DND-41 (cell line): ENCODE data around the gene USH1G.

Source experiments
- ATAC-seq: fragments of 200-7000 bp; cut with Tn5 transposase; 3 replicates; pipeline ENCODE4 v1.9.1; 2021; ENCODE audit warnings: low read depth; ENCODE audit not compliant: insufficient read depth
- DNase-seq: peaks from one replicate; pipeline ENCODE4 v3.0.0-alpha.2; 2020
- H2AFZ ChIP-seq: 2 replicates; pipeline ENCODE4 v1.6.0; 2012; ENCODE audit warnings: low read depth, low read length
- H3K27ac ChIP-seq: 2 replicates; pipeline ENCODE4 v1.5.1; 2012; ENCODE audit warnings: low read length, inconsistent platforms
- H3K27me3 ChIP-seq: fragments of 200-600 bp; sonication (generic); 2 replicates; pipeline ENCODE4 v1.6.0; 2012; ENCODE audit warnings: low read length, mild to moderate bottlenecking, inconsistent platforms; ENCODE audit not compliant: insufficient read depth, poor library complexity
- H3K36me3 ChIP-seq: 2 replicates; pipeline ENCODE4 v1.5.1; 2012; ENCODE audit warnings: low read length, inconsistent platforms; ENCODE audit not compliant: insufficient read depth
- H3K4me1 ChIP-seq: 2 replicates; pipeline ENCODE4 v1.5.1; 2012; ENCODE audit warnings: mild to moderate bottlenecking, low read length; ENCODE audit not compliant: insufficient read depth
- H3K4me2 ChIP-seq: 2 replicates; pipeline ENCODE4 v1.6.0; 2012; ENCODE audit warnings: mild to moderate bottlenecking, moderate library complexity, low read length, inconsistent platforms; ENCODE audit not compliant: insufficient read depth
- H3K4me3 ChIP-seq, 2 experiments: fragments of 200-600 bp in 1 of 2; shearing (Covaris generic) in 1 of 2; 2 replicates each; pipeline ENCODE4 v1.5.1; 2012 to 2016; ENCODE audit warnings: inconsistent platforms in 2 of 2, low read length in 2 of 2, mild to moderate bottlenecking in 2 of 2, low read depth in 1 of 2, moderate library complexity in 1 of 2
- H3K79me2 ChIP-seq: 2 replicates; pipeline ENCODE4 v1.6.0; 2012; ENCODE audit warnings: low read length, inconsistent platforms; ENCODE audit not compliant: insufficient read depth
- H3K9ac ChIP-seq: 2 replicates; pipeline ENCODE4 v1.6.0; 2012; ENCODE audit warnings: low read depth, mild to moderate bottlenecking, inconsistent platforms, low read length, moderate library complexity
- H3K9me3 ChIP-seq: 2 replicates; pipeline ENCODE4 v1.5.1; 2012; ENCODE audit warnings: low read length, moderate library complexity, mild to moderate bottlenecking, inconsistent platforms; ENCODE audit not compliant: insufficient read depth, severe bottlenecking
- H4K20me1 ChIP-seq: 2 replicates; pipeline ENCODE4 v1.6.0; 2012; ENCODE audit warnings: low read length; ENCODE audit not compliant: insufficient read depth
- CTCF ChIP-seq: IDR thresholded peaks from 2 replicates; pipeline ENCODE4 v1.5.1; 2012; ENCODE audit warnings: borderline replicate concordance, low read length, moderate library complexity, mild to moderate bottlenecking; ENCODE audit not compliant: poor library complexity, severe bottlenecking; ENCODE audit errors: extremely low read depth
- EZH2 ChIP-seq: IDR thresholded peaks from 3 replicates; pipeline ENCODE4 v1.6.1; 2012; ENCODE audit warnings: borderline replicate concordance, low read depth, mild to moderate bottlenecking, moderate library complexity, low read length, inconsistent platforms; ENCODE audit not compliant: severe bottlenecking

USH1G gene

GRCh38 chr17:74939534-74939933, 16.5 kb upstream of the USH1G start:
- DNase-seq (no peak), ATAC-seq (no peak)
- Histone ChIP-seq H3K4me1 (no peaks in the 10 kb centered on the region), H4K20me1 (0 out of 2 replicates have a peak, but pooled peaks cover 3% of the 10 kb centered on the region), H3K36me3 (no peaks in the 10 kb centered on the region), H2AFZ (no peak overlapping the region), H3K9me3 (no peaks in the 10 kb centered on the region), H3K27me3 (no peaks in the 10 kb centered on the region), H3K4me3 (no peak overlapping the region), H3K79me2 (no peaks in the 10 kb centered on the region), H3K9ac (no peak overlapping the region), H3K27ac (no peak overlapping the region), H3K4me2 (no peak overlapping the region)
- TF ChIP-seq EZH2 = no peak
- TF ChIP-seq CTCF = no peak

GRCh38 chr17:74938194-74938950, 15.3 kb upstream of the USH1G start:
- Histone ChIP-seq H3K4me3 (no peak overlapping the region), H3K9me3 (no peaks in the 10 kb centered on the region), H4K20me1 (peaks cover 3% of the 10 kb centered on the region; the same call in 1 of the 2 replicates), H3K4me1 (no peaks in the 10 kb centered on the region), H3K27ac (no peak overlapping the region), H3K27me3 (no peaks in the 10 kb centered on the region), H2AFZ (no peak overlapping the region), H3K36me3 (no peaks in the 10 kb centered on the region), H3K79me2 (no peaks in the 10 kb centered on the region), H3K9ac (no peak overlapping the region), H3K4me2 (no peak overlapping the region)
- ATAC-seq (no peak), DNase-seq (no peak)
- no peak for TF ChIP-seq EZH2
- no peak for TF ChIP-seq CTCF

- DNase-seq (no peak), ATAC-seq (no peak)
- no peak overlapping the region for H3K27ac ChIP-seq
- H3K4me2 ChIP-seq = no peak overlapping the region
- no peak for TF ChIP-seq EZH2
- no peak for TF ChIP-seq CTCF
- H3K9me3 ChIP-seq = no peaks in the 10 kb centered on the region
- no peak overlapping the region for H3K9ac ChIP-seq
- H3K4me1 ChIP-seq = no peaks in the 10 kb centered on the region
- no peak overlapping the region for H2AFZ ChIP-seq
- H3K4me3 ChIP-seq = no peak overlapping the region
- H3K36me3 ChIP-seq = no peaks in the 10 kb centered on the region
- no peaks in the 10 kb centered on the region for H3K79me2 ChIP-seq
- peaks cover under 1% of the 10 kb centered on the region for H3K27me3 ChIP-seq
- peaks cover 3% of the 10 kb centered on the region; the same call in 1 of the 2 replicates for H4K20me1 ChIP-seq
Measured at GRCh38 chr17:74937064-74938051, 14.3 kb upstream of the USH1G start.
